ENCODE results near the gene PCNA.
A peak's percentile ranks its signal among the peaks of the same experiment; 100 is the strongest.
"Not testable (repeated sequence)": the region's sequence is repeated elsewhere in the genome, so short reads cannot be mapped to it uniquely, and the experiment has no call there.

PCNA gene

DNA sequence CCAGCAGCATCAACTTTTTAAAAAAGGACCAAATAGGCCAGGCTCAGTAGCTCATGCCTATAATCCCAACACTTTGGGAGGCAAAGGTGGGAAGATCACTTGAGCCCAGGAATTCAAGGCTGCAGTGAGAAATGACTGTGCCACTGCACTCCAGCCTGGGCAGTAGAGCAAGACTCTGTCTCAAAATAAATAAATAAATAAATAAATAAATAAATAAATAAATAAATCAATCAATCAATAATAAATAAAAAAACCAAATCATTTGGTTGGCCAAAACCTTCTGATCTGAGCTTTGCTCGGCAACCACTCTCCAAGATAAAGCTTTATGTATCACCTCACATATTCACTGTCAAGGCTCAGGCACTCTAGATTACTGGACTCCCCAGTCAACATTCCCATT lies 20.7 kb downstream of the PCNA start:
- not testable (repeated sequence) for DNase-seq (ENCODE audit: low read depth in 2 of 2)

DNA sequence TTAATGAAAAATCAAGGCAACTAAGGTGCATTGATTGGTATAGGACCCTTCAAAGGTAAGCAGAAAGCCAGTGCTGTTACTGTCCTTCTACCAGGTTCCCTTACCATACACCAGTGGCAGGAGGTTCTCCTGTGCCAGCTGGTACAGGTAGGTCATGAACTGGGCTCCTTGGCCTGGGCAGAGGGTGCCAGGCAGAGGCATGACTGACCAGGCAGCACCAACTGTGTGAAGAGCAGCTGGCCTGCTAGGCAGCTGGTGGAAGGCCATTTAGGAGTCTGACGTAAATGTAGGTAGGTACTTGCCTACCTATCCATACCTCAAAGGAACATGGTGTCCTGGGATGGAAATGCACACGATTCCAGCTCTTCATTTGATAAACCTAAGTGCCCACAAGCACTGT lies 23.3 kb downstream of the PCNA start:
- DNase-seq (ENCODE audit: low read depth in 2 of 2), result no peak

DNA sequence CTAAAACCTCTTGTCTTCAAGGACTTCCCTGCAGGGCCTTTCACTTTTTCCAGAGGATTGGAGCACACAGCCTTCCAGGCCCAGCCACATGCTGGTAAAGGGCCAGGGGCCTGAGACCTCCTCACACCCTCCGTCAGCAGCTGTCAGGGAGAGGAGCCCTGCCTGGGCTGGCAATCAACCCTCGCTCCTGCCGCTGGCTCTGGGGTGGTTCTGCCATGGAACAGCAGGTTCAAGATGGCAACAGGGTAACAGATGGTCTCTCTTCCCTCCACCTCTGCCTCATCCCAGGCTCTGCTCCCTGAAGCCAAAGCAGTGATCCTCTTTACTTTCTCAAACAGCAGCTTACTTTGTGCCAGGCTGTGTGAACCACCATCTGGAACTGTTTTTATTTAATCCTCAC lies 23.8 kb downstream of the PCNA start:
- DNase-seq (ENCODE audit: low read depth in 2 of 2), result no peak

DNA sequence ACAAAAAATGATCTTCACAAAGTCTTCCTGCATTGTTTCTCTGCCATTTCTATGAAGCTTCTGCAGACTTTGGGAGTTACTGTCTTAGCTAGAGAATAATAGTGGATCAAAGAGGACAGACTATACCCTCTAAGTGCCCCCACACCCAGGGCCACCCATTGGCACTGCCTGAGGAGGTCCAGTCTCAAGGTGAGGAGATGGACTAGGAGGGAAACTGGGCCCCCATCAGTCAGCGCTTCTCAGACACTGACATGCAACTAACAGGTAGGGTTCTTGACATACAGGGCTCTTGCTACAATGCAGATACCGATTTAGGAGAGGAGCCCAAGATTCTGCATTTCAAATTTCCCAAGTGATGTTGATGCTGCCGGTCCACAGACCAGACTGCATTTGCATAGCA lies 24.3 kb downstream of the PCNA start:
- DNase-seq (ENCODE audit: low read depth in 2 of 2), result no peak

DNA sequence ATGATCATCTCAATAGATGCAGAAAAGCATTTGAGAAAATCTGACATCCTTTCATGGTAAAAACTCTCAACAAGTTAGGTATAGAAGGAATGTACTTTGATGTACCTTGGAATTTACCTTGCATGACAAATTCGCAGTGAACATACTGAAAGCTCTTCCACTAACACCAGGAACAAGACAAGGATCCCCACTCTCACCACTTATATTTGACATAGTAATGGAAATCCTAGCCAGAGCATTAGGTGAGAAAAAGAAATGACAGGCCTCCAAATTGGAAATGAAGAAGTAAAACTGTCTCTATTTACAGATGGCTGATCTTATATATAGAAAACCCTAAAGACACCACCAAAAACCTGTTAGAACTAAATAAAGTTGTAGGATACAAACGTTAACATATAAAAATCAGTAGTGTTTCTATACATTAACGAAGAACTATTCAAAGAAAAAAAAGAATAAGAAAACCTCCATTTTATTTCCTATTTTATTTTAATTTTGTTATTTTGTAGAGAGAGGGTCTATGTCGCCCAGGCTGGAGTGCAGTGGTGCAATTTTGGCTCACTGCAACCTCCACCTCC lies 26.9 kb downstream of the PCNA start:
- DNase-seq (ENCODE audit: low read depth in 2 of 2), result no peak

DNA sequence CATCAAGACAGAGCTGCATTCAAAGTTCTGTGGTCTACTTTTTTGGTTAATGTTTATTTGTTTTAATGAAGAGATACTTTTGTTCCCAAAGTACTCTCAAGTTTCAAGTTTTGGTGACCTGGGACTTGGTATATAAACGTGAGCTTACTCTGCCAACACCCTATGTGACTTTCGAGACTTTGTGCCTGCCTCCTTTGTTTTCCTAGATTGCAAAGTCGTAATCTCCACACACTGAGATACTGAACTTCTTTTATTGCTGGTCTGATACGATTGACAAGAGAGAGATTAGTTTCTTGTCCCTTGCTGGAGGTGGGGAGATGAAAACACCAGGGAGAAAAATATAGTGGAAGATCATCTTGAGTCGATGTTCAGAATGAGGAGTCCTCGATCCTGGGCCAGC lies 27.9 kb downstream of the PCNA start:
- DNase-seq (ENCODE audit: low read depth in 2 of 2), result no peak

DNA sequence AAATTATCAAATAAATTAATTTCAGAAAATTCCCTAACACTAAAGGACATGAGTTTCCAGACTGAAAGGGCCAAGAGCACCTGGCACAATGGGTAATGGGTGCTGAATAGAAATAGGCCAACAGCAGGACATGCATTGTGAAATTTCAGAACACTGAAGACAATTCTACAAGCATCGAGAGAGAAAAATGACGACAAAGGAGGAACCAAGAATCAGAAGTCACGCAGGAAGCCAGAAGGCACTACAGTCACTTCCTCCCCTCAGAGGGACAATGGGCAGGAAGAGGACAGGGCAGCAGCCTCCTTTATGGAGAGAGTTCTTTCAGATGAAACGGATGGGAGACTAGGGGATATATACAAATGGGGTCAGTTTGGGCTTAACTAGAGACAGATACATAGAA lies 29.6 kb downstream of the PCNA start:
- DNase-seq (ENCODE audit: low read depth in 2 of 2), result no peak

DNA sequence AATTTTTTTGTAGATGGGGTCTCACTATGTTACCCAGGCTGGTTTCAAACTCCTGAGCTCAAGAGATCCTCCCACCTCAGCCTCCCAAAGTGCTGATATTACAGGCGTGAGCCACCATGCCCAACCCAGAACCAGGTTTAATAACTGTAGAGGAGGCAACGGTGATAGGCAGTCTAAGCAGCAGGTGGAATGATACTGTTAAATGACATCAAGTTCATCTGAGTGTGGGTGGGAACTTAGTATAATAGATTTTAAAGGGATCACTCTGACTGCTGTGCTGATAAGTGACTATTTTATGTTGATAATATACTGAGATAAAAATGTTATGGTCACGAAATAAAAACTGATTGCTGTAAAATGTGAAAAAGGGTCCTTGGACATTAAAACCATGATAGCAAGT lies 31.1 kb downstream of the PCNA start:
- no peak for DNase-seq (ENCODE audit: low read depth in 2 of 2)

DNA sequence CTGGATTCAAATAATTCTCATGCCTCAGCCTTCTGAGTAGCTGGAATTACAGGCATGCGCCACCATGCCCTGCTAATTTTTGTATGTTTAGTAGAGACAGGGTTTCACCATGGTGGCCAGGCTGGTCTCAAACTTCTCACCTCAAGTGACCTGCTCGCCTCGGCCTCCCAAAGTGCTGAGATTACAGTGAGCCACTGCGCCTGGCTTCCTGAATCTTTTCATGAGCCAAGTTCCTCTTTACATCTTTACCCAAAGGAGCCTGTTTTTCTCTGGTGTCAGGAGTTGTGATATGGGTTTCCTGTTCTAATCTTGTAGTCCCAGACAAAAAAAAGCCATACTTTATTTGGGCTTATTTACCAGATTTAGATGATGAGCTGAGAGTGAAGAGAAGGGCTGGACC lies 34.4 kb downstream of the PCNA start:
- no peak for DNase-seq (ENCODE audit: low read depth in 2 of 2)

DNA sequence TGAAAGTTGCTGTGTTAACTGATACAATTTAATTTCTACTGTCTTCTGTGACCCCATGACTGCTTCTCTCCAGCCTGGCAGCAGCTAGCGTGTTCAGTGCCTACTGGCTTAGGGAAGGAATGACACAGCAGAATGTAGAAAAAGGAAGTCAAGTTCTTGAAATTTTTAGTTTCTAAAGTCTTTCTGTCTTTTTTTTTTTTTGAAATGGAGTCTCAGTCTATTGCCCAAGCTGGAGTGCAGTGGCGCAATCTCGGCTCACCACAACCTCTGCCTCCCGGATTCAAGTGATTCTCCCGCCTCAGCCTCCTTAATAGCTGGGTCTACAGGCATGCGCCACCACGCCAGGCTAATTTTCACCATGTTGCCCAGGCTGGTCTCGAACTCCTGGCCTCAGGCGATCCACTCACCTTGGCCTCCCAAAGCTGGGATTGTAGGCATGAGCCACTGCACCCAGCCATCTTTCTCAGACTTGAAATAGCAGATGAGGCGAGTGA lies 39.3 kb downstream of the PCNA start:
- DNase-seq (ENCODE audit: low read depth in 2 of 2), result no peak

DNA sequence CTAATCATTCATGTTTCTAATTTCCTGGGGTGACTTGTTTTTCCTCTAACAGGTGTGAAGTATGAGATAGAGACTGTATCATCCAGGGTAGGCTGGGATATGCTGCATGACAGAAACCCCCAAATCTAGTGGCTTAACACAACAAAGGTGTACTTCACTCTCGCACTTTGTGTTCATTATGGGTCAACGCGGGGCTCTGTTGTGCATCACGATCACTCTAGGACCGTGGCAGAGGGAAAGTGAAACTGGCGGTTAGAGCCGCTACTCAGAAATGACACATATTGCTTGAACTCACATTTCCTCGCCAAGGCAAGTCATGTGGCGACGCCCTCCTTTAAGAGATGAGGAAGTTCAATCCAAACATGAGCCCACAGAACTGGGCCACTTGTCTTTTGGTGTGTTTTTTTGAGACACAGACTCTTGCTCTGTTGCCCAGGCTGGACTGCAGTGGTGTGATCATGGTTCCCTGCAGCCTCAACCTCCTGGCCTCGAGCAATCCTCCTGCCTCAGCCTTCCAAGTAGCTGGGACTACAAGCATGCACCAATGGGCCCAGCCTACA lies 41.3 kb downstream of the PCNA start:
- DNase-seq (ENCODE audit: low read depth in 2 of 2), result peak; percentile 24 to 28

DNA sequence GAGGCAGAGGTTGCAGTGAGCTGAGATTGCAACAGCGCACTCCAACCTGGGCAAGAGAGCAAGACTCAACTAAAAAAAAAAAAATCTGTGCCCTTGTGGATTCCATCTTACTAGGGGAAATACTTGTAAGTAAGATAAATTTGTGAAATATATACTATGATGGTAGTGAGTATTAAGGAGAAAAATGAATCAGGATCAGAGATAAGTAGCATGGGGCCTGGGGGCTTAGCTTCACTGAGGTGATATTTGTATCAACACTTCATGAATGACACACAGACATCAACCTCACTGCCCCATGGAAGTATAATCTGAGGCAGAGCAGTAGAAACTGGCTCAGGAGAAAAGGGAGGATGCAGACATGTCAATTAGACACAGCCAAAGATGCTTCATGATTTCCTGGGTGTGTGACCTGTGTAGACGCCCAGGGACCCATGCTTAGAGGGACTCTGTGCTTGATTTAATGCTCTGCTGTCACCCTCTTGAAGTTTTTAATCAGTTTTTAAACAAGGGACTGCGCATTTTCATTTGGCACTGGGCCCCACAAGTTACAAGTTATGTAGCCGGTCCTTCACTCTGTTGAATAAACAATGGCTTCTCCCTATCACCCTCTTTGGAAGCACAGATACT lies 41.9 kb downstream of the PCNA start:
- DNase-seq (ENCODE audit: low read depth in 2 of 2), result no peak

DNA sequence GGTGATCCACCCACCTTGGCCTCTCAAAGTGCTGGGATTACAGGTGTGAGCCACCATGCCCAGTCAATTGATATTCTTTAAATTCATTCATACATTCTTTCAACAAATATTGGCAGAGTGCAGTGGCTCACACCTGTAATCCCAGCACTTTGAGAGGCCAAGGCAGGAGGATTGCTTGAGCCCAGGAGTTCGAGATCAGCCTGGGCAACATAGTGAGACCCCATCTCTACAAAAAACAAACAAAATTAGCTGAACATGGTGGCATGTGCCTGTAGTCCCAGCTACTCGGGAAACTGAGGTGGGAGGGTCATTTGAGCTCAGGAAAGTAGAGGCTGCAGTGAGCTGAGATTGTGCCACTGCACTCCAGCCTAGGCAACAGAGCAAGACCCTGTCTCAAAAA lies 42.8 kb downstream of the PCNA start:
- not testable (repeated sequence) for DNase-seq (ENCODE audit: low read depth in 2 of 2)

DNA sequence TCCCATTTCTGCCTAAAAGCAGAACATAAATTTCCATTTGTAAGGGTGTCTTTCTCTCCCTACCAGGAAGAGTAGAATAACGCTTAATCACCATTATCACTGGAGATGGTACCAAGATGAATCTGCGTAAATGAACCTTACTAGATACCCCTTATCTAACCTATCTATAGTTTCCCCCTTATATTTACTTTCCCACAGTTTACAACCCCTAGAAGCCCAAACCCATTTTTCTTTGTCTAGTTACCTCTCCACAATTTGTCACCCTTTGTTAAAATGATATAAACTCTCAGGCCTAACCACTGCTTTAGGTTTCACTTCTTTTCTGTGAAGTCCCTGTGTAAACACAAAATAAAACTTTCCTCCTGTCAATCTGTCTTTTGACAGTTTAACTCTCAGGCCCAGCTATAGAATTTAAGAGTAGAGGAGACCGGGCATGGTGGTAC lies 45.5 kb downstream of the PCNA start:
- no peak for DNase-seq (ENCODE audit: low read depth in 2 of 2)

DNA sequence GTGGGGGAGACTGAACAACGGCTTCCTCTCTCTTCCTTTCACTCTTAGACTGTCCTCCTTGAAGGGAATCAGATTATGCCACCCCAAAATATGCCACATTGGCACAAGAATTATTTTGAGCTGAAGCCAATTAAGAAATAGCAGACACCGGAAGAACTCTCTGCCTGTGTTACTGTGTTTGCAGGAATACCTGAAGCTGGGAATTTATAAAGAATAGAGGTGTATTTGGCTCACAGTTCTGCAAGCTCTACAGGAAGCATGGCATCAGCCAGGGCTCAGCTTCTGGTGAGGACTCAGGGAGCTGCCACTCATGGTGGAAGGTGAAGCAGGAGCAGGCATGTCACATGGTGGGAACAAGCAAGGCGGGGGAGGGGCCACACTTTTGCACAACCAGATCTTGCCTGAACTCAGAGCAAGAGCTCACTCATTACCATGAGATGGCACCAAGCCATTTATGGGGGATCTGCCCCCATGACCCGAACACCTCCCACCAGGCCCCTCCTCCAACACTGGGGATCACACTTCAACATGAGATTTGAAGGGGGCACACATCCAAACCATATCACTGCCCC lies 46.0 kb downstream of the PCNA start:
- DNase-seq (ENCODE audit: low read depth in 2 of 2), result no peak

DNA sequence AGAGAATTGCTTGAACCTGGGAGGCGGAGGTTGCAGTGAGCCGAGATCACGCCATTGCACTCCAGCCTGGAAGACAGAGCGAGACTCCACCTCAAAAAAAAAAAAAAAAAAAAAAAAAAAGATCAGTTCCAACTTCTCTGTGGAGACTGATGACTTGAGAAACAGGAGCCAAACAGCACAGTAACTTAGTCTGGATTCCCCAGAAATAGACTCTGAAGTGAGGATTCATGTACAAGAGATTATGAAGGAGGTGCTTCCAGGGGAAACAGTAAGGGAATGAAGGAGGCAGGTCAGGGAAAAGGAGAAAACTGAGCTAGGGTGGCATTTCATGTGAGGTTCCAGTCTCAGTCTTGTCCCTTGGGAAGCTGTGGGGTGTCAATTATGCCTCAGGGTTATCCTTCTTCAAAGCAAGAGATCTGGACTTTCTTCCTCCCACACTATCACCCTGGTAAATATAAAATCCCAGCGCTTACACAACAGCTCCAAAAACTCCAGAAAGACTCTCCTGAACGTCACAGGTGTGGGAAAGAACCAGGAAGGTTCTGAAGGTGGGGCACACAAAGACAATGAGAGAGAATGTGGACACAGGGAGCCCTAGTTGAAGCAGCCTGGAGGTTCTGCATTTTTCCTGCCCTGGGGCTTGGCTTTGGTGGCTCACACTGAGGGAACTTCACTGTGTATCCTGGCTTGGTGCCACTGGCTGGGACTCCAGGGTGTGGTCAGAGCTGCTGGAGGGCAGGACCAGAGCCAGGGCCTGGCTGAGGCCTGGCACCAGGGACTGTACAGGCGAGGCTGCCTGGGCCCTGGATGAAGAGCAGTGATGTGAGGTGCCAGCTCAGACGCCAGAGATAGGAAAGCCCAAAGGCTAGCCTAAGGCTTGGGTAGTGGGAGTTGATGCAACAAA lies 46.8 kb downstream of the PCNA start:
- no peak for DNase-seq (ENCODE audit: low read depth in 2 of 2)

DNA sequence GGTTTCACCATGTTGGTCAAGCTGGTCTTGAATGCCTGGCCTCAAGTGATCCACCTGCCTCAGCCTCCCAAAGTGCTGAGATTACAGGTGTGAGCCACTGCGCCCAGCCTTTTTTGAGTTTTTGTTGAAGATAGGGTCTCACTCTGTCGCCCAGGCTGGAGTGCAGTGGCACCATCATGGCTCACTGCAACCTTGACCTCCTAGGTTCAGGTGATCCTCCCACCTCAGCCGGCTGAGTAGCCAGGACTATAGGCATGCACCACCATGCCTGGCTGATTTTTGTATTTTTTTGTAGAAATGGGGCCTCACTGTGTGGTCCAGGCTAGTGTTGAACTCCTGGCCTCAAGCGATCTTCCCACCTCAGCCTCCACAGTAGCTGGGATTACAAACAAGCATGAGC lies 47.8 kb downstream of the PCNA start:
- not testable (repeated sequence) for DNase-seq (ENCODE audit: low read depth in 2 of 2)

DNA sequence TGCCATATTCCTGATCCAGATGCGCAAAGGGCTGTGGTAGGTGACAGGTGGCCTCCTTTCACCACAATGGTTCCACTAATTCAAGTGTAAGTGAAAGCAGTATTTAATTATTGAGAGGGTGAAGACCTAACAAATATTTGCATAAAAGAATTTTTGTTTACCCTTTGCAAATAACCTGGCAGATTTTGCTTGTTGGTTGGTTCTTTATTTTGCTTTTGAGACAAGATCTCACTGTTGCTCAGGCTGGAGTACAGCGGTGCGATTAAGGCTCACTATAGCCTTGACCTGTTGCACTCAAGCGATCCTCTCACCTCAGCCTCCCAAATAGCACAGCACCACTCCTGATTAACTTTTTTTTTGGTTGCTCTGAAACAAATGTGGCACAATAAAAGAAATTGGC lies 49.2 kb downstream of the PCNA start:
- no peak for DNase-seq (ENCODE audit: low read depth in 2 of 2)

DNA sequence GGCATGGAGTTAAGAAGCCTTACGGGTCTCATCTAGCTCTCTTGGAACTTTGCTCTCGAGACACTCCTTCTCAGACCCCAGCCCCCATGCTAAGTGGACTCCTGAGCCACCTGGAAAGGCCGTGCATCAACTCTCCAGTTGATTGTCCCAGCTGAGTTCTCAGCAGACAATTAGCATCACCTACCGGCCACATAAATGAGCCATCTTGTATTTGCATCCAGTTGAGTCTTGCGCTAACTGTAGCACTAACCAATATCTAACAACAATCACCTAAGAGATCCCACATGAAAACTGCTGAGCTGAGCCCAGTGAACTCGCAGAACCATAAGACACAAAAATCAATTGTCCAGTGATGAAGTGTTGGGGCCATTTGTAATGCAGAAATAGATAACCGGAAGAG lies 49.7 kb downstream of the PCNA start:
- DNase-seq (ENCODE audit: low read depth in 2 of 2), result no peak

DNA sequence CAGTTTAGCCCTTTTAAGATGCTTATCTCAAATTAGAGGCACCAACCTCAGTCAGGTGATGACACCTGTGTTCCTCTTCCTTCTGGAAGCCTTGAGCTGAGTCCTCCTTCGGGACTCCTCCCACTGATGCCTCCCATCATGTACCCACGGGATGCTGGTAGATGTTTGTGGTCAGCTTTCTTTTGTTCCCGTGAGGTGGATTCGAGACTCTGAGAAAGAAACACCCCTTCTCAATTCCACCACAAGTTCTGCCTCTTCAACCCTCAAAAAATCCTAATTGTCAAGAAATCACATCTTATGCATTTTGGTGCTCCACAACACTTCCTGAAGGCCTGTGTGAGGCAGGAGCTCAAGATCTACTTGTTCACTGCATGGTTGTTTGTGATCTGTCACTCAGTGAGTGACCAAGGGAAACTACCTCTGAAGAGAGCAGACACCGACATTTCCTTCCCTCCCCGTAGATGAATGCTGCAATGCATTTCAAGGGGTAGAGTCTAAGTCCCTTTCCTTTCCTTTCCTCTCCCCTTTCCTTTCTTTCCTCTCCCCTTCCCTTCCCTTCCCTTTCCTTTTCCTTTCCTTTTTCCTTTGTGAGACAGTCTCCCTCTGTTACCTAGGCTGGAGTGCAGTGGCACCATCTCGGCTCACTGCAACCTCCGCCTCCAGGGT lies 50.5 kb downstream of the PCNA start:
- DNase-seq (ENCODE audit: low read depth in 2 of 2), result no peak

DNA sequence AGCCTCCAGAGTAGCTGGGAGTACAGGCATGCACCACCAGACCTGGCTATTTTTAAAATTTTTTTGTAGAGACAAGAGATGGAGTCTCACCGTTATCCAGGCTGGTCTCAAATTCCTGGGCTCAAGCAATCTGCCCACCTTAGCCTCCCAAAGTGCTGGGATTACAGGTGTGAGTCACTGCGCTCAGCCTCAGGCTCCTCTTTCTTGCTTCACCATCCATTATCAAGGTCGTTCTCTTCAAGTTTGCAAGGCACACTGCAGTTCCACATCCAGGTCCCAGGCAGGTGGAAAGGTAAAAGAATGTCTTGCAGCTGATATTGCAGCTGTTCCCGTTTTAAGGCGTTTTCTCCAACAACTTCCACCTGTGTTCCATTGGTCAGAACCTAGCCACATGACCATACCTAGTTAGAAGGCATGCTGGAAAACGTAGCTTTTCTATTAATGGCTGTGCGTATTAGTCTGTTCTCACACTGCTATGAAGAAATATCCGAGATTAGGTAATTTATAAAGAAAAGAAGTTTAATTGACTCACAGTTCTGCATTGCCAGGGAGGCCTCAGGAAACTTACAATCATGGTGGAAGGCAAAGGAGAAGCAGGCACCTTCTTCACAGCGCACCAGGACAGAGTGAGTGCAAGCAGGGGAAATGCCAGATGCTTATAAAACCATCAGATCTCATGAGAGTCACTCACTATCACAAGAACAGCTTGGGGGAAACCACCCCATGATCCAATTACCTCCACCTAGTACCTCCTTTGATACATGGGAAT lies 51.7 kb downstream of the PCNA start:
- DNase-seq (ENCODE audit: low read depth in 2 of 2), result no peak
